Stimulated activated CD4-positive, alpha-beta T cell treated with anti-CD3 and anti-CD28 coated beads, Interleukin-4, amount 100 ng/mL, for 4 hours (primary cell): ENCODE measurements around the gene DHRS1.

Source experiments
- DNase-seq, 2 experiments: peaks; one replicate each; pipeline ENCODE4 v3.0.0-alpha.2; 2020

Gene DHRS1

GRCh38 chr14:24327303-24327702, 27.7 kb upstream of the DHRS1 start:
- DNase-seq: no peak

- no peak for DNase-seq
These were observed 26.4 kb upstream of the DHRS1 start for GRCh38 chr14:24325963-24326362.

- DNase-seq: no peak
These were observed 25.5 kb upstream of the DHRS1 start for GRCh38 chr14:24325041-24325530.

DNA sequence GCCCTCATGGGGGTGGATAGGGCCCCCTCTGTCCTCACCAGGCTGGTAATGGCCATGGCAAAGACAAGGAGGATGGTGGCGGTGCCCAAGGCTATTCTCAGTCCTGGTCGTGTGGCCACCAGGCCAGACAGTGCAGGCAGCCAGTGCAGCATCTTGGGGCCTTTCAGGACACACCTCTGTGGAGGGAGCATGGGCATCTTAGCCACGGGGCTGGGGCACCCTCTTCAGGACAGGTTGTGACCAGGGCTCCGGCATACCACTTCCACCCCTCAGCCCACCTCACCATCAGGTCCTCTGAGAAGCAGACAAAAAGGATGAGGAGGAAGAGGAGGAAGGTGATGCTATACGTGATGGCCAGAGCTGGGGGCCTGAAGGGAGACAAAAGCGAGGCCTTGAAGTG, 24.4 kb upstream of the DHRS1 start:
- no peak for DNase-seq

GRCh38 chr14:24323341-24323740, 23.8 kb upstream of the DHRS1 start:
- DNase-seq: no peak

DNA sequence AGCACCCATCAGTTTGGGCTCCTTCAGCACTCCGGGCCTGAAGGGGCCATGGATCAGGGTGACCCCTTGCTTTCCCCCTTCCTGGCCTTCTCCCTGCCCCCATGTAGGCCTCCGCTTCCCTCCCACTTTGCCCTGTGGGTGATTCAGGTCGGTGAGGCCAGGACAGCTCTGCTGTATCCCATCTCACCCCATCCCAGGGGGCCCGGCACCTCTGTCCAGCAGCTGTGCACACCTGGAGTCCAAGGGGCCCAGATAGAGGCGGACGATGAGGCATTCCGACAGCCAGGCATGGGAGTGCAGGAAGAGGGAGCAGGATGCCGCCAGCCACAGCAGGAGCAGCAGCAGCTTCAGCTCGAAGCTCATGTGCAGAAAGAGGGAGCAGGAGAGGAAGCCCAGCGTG, 23.1 kb upstream of the DHRS1 start:
- no peak for DNase-seq

- DNase-seq: no peak
These were observed 21.8 kb upstream of the DHRS1 start for GRCh38 chr14:24321212-24321975.

- no peak for DNase-seq
These were observed 17.8 kb upstream of the DHRS1 start for GRCh38 chr14:24317141-24317928.

GRCh38 chr14:24316597-24316950, 17.0 kb upstream of the DHRS1 start:
- no peak for DNase-seq

DNA sequence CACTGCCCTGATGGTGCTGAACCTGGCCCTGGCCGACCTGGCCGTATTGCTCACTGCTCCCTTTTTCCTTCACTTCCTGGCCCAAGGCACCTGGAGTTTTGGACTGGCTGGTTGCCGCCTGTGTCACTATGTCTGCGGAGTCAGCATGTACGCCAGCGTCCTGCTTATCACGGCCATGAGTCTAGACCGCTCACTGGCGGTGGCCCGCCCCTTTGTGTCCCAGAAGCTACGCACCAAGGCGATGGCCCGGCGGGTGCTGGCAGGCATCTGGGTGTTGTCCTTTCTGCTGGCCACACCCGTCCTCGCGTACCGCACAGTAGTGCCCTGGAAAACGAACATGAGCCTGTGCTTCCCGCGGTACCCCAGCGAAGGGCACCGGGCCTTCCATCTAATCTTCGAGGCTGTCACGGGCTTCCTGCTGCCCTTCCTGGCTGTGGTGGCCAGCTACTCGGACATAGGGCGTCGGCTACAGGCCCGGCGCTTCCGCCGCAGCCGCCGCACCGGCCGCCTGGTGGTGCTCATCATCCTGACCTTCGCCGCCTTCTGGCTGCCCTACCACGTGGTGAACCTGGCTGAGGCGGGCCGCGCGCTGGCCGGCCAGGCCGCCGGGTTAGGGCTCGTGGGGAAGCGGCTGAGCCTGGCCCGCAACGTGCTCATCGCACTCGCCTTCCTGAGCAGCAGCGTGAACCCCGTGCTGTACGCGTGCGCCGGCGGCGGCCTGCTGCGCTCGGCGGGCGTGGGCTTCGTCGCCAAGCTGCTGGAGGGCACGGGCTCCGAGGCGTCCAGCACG, 16.4 kb upstream of the DHRS1 start:
- no peak for DNase-seq

DNA sequence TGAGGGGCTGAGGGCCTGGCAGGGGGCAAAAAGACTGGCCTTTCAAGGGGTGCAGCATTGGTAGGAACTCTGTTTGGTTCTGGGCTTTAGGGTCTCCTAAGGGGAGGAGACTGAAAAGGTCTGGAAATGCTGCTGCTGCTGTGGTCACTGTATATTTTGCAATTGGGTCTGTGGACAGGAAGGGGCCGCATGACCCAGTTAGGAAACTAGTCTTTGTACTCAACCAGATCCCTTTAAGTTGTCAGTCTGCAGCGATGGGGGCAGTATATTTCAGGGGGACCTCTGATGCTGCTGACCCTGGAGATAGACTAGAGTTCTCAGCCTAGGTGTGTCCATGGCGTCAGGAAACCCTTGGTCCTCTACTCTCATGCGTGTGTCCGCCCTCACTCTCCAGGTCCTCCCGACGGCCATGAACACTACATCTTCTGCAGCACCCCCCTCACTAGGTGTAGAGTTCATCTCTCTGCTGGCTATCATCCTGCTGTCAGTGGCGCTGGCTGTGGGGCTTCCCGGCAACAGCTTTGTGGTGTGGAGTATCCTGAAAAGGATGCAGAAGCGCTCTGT, 15.7 kb upstream of the DHRS1 start:
- DNase-seq: no peak

DNA sequence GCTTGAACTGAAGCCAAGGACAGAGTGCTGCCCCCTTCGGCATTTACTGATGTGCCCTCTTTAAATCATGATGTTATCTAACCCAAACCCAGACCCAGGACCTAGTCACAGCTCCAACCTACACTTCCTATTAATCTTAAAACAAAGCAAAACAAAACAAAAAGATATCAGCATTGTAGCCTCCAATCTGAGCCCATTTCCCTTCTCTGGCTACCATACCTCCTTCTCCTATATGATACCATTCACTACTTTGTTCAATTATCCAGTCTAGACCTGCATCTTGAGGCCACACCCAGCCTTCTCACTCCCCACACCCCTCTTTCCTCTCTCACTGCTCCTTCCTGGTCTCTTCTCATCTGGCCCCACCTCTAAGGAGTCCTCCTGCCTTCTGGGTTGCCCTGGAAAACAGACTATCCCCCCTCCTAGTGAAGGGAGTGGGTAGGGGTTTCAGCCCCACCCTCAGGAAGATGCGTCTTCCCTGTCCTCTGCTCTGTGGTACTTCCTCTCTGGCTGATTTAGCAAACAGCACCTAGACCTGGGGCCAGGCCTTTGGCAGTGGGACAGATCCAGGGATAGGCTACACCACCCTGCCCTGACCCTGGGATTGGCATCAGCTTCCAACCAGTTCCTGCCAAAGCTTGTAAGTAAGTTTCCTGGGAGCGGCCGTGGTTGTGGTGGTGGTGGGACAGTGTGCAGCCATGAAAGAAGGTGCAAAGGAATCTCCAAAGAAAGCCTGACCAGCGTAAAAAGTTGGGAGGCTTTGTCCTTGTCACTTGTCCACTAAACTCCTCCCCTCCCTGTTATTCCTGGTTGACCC, 15.0 kb upstream of the DHRS1 start:
- DNase-seq: no peak

DNA sequence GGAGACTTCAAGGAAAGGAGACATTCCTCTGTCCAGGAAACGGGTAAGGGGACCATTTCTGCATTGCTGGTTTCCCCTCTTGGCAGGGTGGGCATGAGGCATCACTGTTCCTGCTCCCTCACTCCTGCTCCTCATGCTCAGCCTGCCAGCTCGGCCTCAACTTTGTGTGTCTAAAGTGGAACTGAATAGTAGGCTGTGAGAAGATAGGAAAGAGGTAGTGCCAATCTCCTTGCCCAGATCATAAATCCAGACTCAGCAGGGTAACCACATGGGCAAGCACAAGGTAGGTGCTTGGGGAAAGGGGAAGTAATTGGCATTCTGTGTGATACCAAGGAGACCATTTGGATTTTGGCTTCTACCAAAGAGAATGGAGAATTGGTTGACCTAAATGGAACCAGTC, 14.3 kb upstream of the DHRS1 start:
- no peak for DNase-seq

- no peak for DNase-seq
These were observed 13.3 kb upstream of the DHRS1 start for GRCh38 chr14:24312736-24313507.

- no peak for DNase-seq
These were observed 12.4 kb upstream of the DHRS1 start for GRCh38 chr14:24311837-24312615.

- DNase-seq: peak; percentile 51 to 52
These were observed 11.3 kb upstream of the DHRS1 start, which contains the start of gene LTB4R for GRCh38 chr14:24310646-24311604. TSS of gene LTB4R (plus strand) at chr14:24311502. CDS start at chr14:24315652, 4,150 bp downstream.

- no peak for DNase-seq
These were observed 10.7 kb upstream of the DHRS1 start for GRCh38 chr14:24310265-24310645.

- no peak for DNase-seq
These were observed 10.1 kb upstream of the DHRS1 start, which contains the start of gene LTB4R2 for GRCh38 chr14:24309538-24310264. TSS of gene LTB4R2 (plus strand) at chr14:24310140. CDS start at chr14:24310665, 525 bp downstream.
